Liver (tissue), 4 donors: ENCODE results near the gene DPPA3. TPM values are rescaled to one million over a fixed set of nuclear protein-coding genes. Genes with fewer than 3 reads are reported as not detected.

Source experiments
- polyA plus RNA-seq, 2 donors: library from polyadenylated mRNA; stranded (reverse) in 1 of 2; unstranded in 1 of 2; fragments of 200-250 nt in 1 of 2; fragments of >200 nt in 1 of 2; fragmentation: Nextera tagmentation in 1 of 2; extraction: Ambion mirVana in 1 of 2; gene quantifications; one replicate each; pipeline versions ENCODE4 v1.2.1 to v1.2.3, GENCODE V29; 2013 to 2015
- total RNA-seq, 2 donors: library from RNA; depleted of rRNA; stranded (reverse); fragments of >200 nt; gene quantifications; one replicate each; pipeline ENCODE4 v1.2.3, GENCODE V29; 2014
- donor health status: healthy.
- donor health status: healthy.
- donor health status: healthy.

DPPA3 gene
- total and polyA plus RNA-seq, 4 donors, result not detected

Other genes starting within 250 kb of the DPPA3 start
- 100 to 1,000 TPM; 101 to 153 TPM for gene CD163, start 207.7 kb upstream of the DPPA3 start, total RNA-seq
- 10 to 100 TPM; 61.1 to 80.4 TPM for gene CD163, start 207.7 kb upstream of the DPPA3 start, polyA plus RNA-seq
- not detected for gene APOBEC1, start 45.5 kb upstream of the DPPA3 start, total RNA-seq
- gene APOBEC1, start 45.5 kb upstream of the DPPA3 start, polyA plus RNA-seq, result not detected
- gene GDF3, start 15.7 kb upstream of the DPPA3 start, total RNA-seq, result not detected
- gene GDF3, start 15.7 kb upstream of the DPPA3 start, polyA plus RNA-seq, result not detected
- under 1 TPM in 1 of 2 donors, not detected in 1; 0.33 TPM for gene CLEC4C, start 35.9 kb downstream of the DPPA3 start, total RNA-seq
- gene CLEC4C, start 35.9 kb downstream of the DPPA3 start, polyA plus RNA-seq, result not detected
- not detected for gene NANOGNB, start 53.8 kb downstream of the DPPA3 start, total RNA-seq
- not detected for gene NANOGNB, start 53.8 kb downstream of the DPPA3 start, polyA plus RNA-seq
- gene NANOG, start 78.0 kb downstream of the DPPA3 start, total RNA-seq, result under 1 TPM in 1 of 2 donors, not detected in 1; 0.17 TPM
- under 1 TPM in 1 of 2 donors, not detected in 1; 0.11 TPM for gene NANOG, start 78.0 kb downstream of the DPPA3 start, polyA plus RNA-seq
- gene SLC2A14, start 161.5 kb downstream of the DPPA3 start, total RNA-seq, result 10 to 100 TPM in 1 of 2 donors, not detected in 1; 22.7 TPM
- not detected for gene SLC2A14, start 161.5 kb downstream of the DPPA3 start, polyA plus RNA-seq
- 10 to 100 TPM; 10.9 to 20.6 TPM for gene SLC2A3, start 224.8 kb downstream of the DPPA3 start, total RNA-seq
- gene SLC2A3, start 224.8 kb downstream of the DPPA3 start, polyA plus RNA-seq, result 1 to 10 TPM; 2.1 to 3.2 TPM